ENCODE data around the gene TMEM219. TPM values are rescaled to one million over a fixed set of nuclear protein-coding genes. Genes with fewer than 3 reads are reported as not detected.
A peak's percentile ranks its signal among the peaks of the same experiment; 100 is the strongest.

Gene TMEM219
- total RNA-seq, 1 experiment from 2014 or later, result 69.6 TPM

- H3K4me1 Mint-ChIP-seq, result peaks cover 8% of the 10 kb centered on the region
- DNase-seq (ENCODE audit: low spot score), result no peak
- TF ChIP-seq FOXK1 (CRISPR knock-in tag; IDR thresholded peaks at IDR 0.05) (no peak), ZNF232 (CRISPR knock-in tag; IDR thresholded peaks at IDR 0.05) (no peak), GABPB1 (CRISPR knock-in tag; IDR thresholded peaks at IDR 0.05) (no peak), AR (CRISPR knock-in tag; IDR thresholded peaks at IDR 0.05) (no peak), PRDM15 (CRISPR knock-in tag; IDR thresholded peaks at IDR 0.05) (no peak), STAT6 (CRISPR knock-in tag; conservative IDR thresholded peaks at IDR 0.05; ENCODE audit: low read depth) (no peak), RELA (CRISPR knock-in tag; IDR thresholded peaks at IDR 0.05; ENCODE audit: borderline replicate concordance) (no peak), AFF4 (CRISPR knock-in tag; IDR thresholded peaks at IDR 0.05; ENCODE audit: borderline replicate concordance) (no peak), NFYB (CRISPR knock-in tag; conservative IDR thresholded peaks at IDR 0.05; ENCODE audit: low read depth) (no peak), ZMAT4 (CRISPR knock-in tag; IDR thresholded peaks at IDR 0.05) (no peak), SOX15 (CRISPR knock-in tag; IDR thresholded peaks at IDR 0.05) (no peak), ZNF219 (CRISPR knock-in tag; IDR thresholded peaks at IDR 0.05; ENCODE audit: borderline replicate concordance) (no peak)
- peaks cover 3% of the 10 kb centered on the region; the same call in 1 of the 2 replicates for H3K36me3 Mint-ChIP-seq
- H3K4me3 Mint-ChIP-seq, result no peak overlapping the region
- peak overlapping the region; percentile 97 for H3K27ac Mint-ChIP-seq
- CTCF ChIA-PET, result interaction anchor here (0.8 to 1.7 kb wide), 10 partner anchors 11 to 116 kb away, joined by 3 to 11 read pairs (median 5); partner anchors contain the start of genes ASPHD1, KCTD13, SEZ6L2 and TMEM219
- ATAC-seq, result peak; percentile 16
- no peaks in the 10 kb centered on the region for H3K9me3 Mint-ChIP-seq
- no peaks in the 10 kb centered on the region for H3K27me3 Mint-ChIP-seq (ENCODE audit: low read depth)
- POLR2A ChIA-PET, result interaction anchor here (0.5 to 1.3 kb wide), 2 partner anchors 15 to 217 kb away, joined by 4 to 5 read pairs; no protein-coding TSS in a partner anchor
Measured at GRCh38 chr16:29912087-29912486, 49.8 kb upstream of the TMEM219 start.
